Posterior vena cava (tissue), 2 donors: ENCODE measurements around the gene MMP7. TPM values are rescaled to one million over a fixed set of nuclear protein-coding genes. Genes with fewer than 3 reads are reported as not detected.

ENCODE experiments used
- DNase-seq: peaks from one replicate; pipeline ENCODE4 v3.0.0-alpha.2; 2020; ENCODE audit warnings: low spot score
- intact Hi-C, 2 donors: fragments of 100-400 bp; cut with DNase I; formaldehyde crosslinking; loops; one replicate each; pipeline versions ENCODE4 v1.14.1 to v1.14.2; 2022 to 2023
- total RNA-seq, 2 donors: library from RNA; stranded (reverse); fragmentation: NEBNext Ultra II Directional; extraction: Animal tissue kit (Norgen Biotek cat#: 25700); gene quantifications; one replicate each; pipeline ENCODE4 v1.2.1, GENCODE V29; 2021
- donor health status: DM: yes; HTN: yes; CAD: no.
- donor health status: DM: yes; HTN: yes; CAD: no.

The MMP7 gene
- total RNA-seq, 2 donors from 2014 or later = not detected

- DNase-seq = no peak
- intact Hi-C loops = no loop called here
Measured at GRCh38 chr11:102471474-102471873, 59.1 kb downstream of the MMP7 start.

Other genes with a start within 250 kb of the MMP7 start
- 10 to 100 TPM; 11.4 to 37.0 TPM for gene BIRC3, start 213.3 kb downstream of the MMP7 start, total RNA-seq
- 10 to 100 TPM; 36.5 to 44.9 TPM for gene BIRC2, start 183.5 kb downstream of the MMP7 start, total RNA-seq
- 100 to 1,000 TPM in 1 of 2 donors, 10 to 100 TPM in 1; 99.5 to 103 TPM for gene TMEM123, start 78.0 kb downstream of the MMP7 start, total RNA-seq
- not detected for gene MMP20, start 94.6 kb upstream of the MMP7 start, total RNA-seq
- gene MMP27, start 175.0 kb upstream of the MMP7 start, total RNA-seq = under 1 TPM; 0.14 to 0.32 TPM
- gene MMP8, start 194.2 kb upstream of the MMP7 start, total RNA-seq = 1 to 10 TPM in 1 of 2 donors, under 1 TPM in 1; 0.67 to 1.2 TPM
- not detected for gene MMP10, start 249.9 kb upstream of the MMP7 start, total RNA-seq